Common myeloid progenitor, CD34-positive (primary cell): ENCODE data around the gene IL9R.
A peak's percentile ranks its signal among the peaks of the same experiment; 100 is the strongest.
"Not testable (repeated sequence)": the region's sequence is repeated elsewhere in the genome, so short reads cannot be mapped to it uniquely, and the experiment has no call there.

ENCODE experiments used
- CTCF ChIA-PET: fragments of 350-600 bp; sonication (Branson Sonifier 250); formaldehyde crosslinking; loops from one replicate; lab custom pipeline; 2021; ENCODE audit warnings: antibody characterized with exemption; lab: Charles Lee
- POLR2A ChIA-PET: fragments of 350-600 bp; sonication (Branson Sonifier 250); formaldehyde crosslinking; loops from one replicate; lab custom pipeline; 2021; ENCODE audit warnings: antibody characterized with exemption; lab: Charles Lee
- DNase-seq, 3 donors: peaks; one replicate each; pipeline versions ENCODE4 v3.0.0 to v3.0.0-alpha.2; 2013
- H3K27ac ChIP-seq, 2 experiments: 1 replicate in 1 of 2; 2 replicates in 1 of 2; pipeline ENCODE4 v1.7.0; 2013; ENCODE audit warnings: inconsistent platforms in 2 of 2, low read length in 2 of 2, mild to moderate bottlenecking in 2 of 2, low read depth in 1 of 2, moderate library complexity in 1 of 2; ENCODE audit not compliant: severe bottlenecking in 2 of 2, insufficient read depth in 1 of 2, poor library complexity in 1 of 2
- H3K27me3 ChIP-seq, 5 experiments: replicated peaks in 2 of 5; 1 replicate in 3 of 5; 2 replicates in 2 of 5; pipeline versions ENCODE4 v1.6.1 to v1.7.0; 2013; ENCODE audit warnings: low read length in 4 of 5, mild to moderate bottlenecking in 2 of 5, moderate library complexity in 2 of 5, inconsistent platforms in 1 of 5; ENCODE audit not compliant: insufficient read depth in 5 of 5, control insufficient read depth in 4 of 5
- H3K36me3 ChIP-seq, 4 experiments: 1 replicate in 2 of 4; 2 replicates in 2 of 4; pipeline versions ENCODE4 v1.6.1 to v1.7.0; 2013; ENCODE audit warnings: low read length in 3 of 4, control low read depth in 1 of 4, mild to moderate bottlenecking in 1 of 4; ENCODE audit not compliant: control insufficient read depth in 4 of 4, insufficient read depth in 4 of 4
- H3K4me1 ChIP-seq, 4 experiments: 1 replicate in 3 of 4; 2 replicates in 1 of 4; pipeline versions ENCODE4 v1.6.1 to v1.7.1; 2013; ENCODE audit warnings: low read length in 3 of 4, mild to moderate bottlenecking in 3 of 4, control low read depth in 1 of 4, inconsistent platforms in 1 of 4, moderate library complexity in 1 of 4; ENCODE audit not compliant: control insufficient read depth in 4 of 4, insufficient read depth in 4 of 4; ENCODE audit errors: control extremely low read depth in 1 of 4
- H3K4me3 ChIP-seq, 7 experiments: 1 replicate in 4 of 7; 2 replicates in 3 of 7; pipeline versions ENCODE4 v1.5.1 to v1.7.0; 2013; ENCODE audit warnings: mild to moderate bottlenecking in 7 of 7, low read length in 6 of 7, moderate library complexity in 6 of 7, inconsistent platforms in 2 of 7, low read depth in 2 of 7, control low read depth in 1 of 7; ENCODE audit not compliant: insufficient read depth in 4 of 7, control insufficient read depth in 1 of 7; ENCODE audit errors: extremely low read depth in 1 of 7
- H3K9me3 ChIP-seq, 5 experiments: 1 replicate in 4 of 5; 2 replicates in 1 of 5; pipeline versions ENCODE4 v1.6.1 to v1.7.1; 2013; ENCODE audit warnings: low read length in 4 of 5, mild to moderate bottlenecking in 2 of 5, inconsistent platforms in 1 of 5, low read depth in 1 of 5, moderate library complexity in 1 of 5; ENCODE audit not compliant: control insufficient read depth in 4 of 5, insufficient read depth in 2 of 5; ENCODE audit errors: control extremely low read depth in 1 of 5
- WGBS: methylation state at CpG from one replicate; pipeline ENCODE4 v1.1.5; 2013; ENCODE audit not compliant: insufficient coverage; 5-methylcytosine and 5-hydroxymethylcytosine counted together

The IL9R gene

DNA sequence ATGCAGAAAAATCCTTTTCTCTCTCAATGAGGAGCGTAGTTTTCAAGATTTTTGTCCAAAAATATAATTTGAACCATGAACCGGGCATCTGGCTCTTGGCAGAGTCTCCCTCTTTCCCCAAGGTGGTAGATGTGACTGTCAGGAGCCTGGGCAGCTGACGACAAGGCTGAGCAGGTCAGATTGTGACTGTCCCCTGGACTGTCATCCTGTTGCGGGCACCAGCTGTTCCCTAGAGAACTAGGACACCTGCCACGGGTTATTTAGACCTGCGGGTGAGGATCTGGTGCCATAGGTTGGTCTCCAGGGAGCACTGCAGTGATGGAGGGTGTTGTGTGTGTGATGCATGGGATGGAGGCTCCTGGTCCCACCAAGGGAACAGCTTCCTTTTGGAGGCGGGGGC lies 10.9 kb downstream of the IL9R start:
- H3K36me3 ChIP-seq, DNase-seq, POLR2A ChIA-PET, H3K9me3 ChIP-seq, CTCF ChIA-PET, H3K27ac ChIP-seq, H3K4me3 ChIP-seq, H3K27me3 ChIP-seq: not testable (repeated sequence)
- H3K4me1 ChIP-seq: peaks cover 0 to 29% (median 15%) of the 10 kb centered on the region in 4 experiments
- 100% methylated on average over 2 of the region's 7 CpGs for WGBS

DNA sequence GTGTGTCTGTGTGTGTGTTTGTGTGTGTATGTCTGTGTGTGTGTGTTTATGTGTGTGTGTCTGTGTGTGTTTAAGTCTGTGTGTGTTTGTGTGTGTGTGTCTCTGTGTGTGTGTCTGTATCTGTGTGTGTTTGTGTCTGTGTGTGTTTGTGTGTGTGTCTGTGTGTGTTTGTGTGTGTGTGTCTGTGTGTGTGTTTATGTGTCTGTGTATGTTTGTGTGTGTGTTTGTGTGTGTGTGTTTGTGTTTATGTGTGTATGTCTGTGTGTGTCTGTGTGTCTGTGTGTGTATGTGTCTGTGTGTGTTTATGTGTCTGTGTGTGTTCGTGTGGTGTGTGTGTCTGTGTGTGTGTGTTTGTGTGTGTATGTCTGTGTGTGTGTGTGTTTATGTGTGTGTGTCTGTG lies 11.4 kb downstream of the IL9R start:
- WGBS: no CpG with 5 or more reads among the region's 1 CpG
- H3K4me1 ChIP-seq: peaks cover 0 to 24% (median 9%) of the 10 kb centered on the region in 4 experiments
- no peaks in the 10 kb centered on the region for H3K9me3 ChIP-seq
- POLR2A ChIA-PET: no interaction called here
- no peaks in the 10 kb centered on the region for H3K36me3 ChIP-seq
- no peak overlapping the region for H3K4me3 ChIP-seq
- DNase-seq: peak in 2 of 3 donors; percentile 36 to 50
- no peak overlapping the region for H3K27ac ChIP-seq
- CTCF ChIA-PET: no interaction called here
- H3K27me3 ChIP-seq: no peaks in the 10 kb centered on the region

DNA sequence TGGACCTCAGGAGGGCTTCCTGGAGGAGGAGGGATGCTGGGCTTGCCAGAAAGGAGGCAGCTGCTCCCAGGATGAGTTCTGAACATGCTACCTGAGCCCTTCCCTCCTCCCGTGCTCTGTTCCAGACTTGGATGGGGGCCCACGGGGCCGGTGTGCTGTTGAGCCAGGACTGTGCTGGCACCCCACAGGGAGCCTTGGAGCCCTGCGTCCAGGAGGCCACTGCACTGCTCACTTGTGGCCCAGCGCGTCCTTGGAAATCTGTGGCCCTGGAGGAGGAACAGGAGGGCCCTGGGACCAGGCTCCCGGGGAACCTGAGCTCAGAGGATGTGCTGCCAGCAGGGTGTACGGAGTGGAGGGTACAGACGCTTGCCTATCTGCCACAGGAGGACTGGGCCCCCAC lies 12.2 kb downstream of the IL9R start:
- no CpG with 5 or more reads among the region's 9 CpGs for WGBS
- POLR2A ChIA-PET, H3K27me3 ChIP-seq, H3K9me3 ChIP-seq, CTCF ChIA-PET, H3K27ac ChIP-seq, H3K4me3 ChIP-seq, H3K36me3 ChIP-seq, DNase-seq: not testable (repeated sequence)
- peaks cover 0 to 16% (median 2%) of the 10 kb centered on the region in 4 experiments for H3K4me1 ChIP-seq

DNA sequence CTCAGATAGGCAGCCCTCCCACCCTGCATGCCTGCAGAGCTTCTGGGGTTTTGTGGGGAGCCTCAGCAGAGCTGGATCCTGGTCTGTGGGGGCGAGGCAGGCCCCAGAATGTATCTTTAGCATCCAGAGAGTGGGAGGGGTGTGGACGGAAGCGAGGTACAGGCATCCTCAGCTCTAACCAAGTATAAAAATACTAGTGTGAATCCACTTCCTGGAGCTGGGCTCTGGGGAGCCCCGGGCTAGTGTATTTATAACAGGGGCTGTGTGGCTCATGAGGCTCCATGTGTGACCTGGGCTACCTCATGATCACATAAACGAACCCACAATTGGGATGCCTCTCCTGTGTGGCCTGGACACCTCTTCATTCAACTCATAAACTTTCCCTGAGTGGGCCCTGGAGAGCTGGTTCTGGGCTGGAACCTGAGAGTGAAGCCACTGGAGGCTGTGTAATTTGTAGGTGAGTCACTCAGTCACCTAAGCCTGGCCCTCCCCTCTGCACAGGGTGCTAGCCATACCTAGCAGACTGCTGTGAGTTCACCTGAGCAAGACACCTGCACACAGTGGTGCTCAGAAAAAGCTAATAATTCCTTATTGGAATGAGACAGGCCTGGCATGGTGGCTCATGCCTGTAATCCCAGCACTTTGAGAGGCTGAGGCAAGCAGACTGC lies 15.9 kb downstream of the IL9R start:
- no CpG with 5 or more reads among the region's 5 CpGs for WGBS
- POLR2A ChIA-PET, H3K36me3 ChIP-seq, H3K27me3 ChIP-seq, DNase-seq, H3K4me1 ChIP-seq, CTCF ChIA-PET, H3K9me3 ChIP-seq, H3K4me3 ChIP-seq, H3K27ac ChIP-seq: not testable (repeated sequence)

DNA sequence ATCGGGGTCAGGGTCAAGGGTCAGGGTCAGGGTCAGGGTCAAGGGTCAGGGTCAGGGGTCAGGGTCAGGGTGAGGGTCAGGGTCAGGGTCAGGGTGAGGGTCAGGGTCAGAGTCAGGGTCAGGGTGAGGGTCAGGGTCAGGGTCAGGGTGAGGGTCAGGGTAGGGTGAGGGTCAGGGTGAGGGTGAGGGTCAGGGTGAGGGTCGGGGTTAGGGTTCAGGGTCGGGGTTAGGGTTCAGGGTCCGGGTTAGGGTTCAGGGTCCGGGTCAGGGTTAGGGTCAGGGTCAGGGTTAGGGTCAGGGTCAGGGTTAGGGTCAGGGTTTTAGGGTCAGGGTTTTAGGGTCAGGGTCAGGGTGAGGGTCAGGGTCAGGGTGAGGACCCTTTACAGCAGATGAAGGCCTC lies 22.4 kb downstream of the IL9R start:
- no CpG with 5 or more reads among the region's 5 CpGs for WGBS
- H3K36me3 ChIP-seq, H3K9me3 ChIP-seq, CTCF ChIA-PET, POLR2A ChIA-PET, H3K4me1 ChIP-seq, H3K4me3 ChIP-seq, H3K27me3 ChIP-seq, H3K27ac ChIP-seq, DNase-seq: not testable (repeated sequence)

DNA sequence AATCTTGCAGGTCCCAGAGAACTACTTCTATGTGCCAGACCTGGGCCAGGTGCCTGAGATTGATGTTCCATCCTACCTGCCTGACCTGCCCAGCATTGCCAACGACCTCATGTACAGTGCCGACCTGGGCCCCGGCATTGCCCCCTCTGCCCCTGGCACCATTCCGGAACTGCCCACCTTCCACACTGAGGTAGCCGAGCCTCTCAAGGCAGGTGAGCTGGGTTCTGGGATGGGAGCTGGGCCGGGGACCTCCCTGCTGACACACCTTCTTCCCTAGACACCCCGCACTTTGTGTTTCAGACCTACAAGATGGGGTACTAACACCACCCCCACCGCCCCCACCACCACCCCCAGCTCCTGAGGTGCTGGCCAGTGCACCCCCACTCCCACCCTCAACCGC lies 25.5 kb downstream of the IL9R start:
- POLR2A ChIA-PET, DNase-seq, H3K4me3 ChIP-seq, H3K27ac ChIP-seq, H3K27me3 ChIP-seq, H3K9me3 ChIP-seq, CTCF ChIA-PET, H3K36me3 ChIP-seq: not testable (repeated sequence)
- WGBS: no CpG with 5 or more reads among the region's 9 CpGs
- H3K4me1 ChIP-seq: peaks cover 0 to 11% (median 0%) of the 10 kb centered on the region in 4 experiments

DNA sequence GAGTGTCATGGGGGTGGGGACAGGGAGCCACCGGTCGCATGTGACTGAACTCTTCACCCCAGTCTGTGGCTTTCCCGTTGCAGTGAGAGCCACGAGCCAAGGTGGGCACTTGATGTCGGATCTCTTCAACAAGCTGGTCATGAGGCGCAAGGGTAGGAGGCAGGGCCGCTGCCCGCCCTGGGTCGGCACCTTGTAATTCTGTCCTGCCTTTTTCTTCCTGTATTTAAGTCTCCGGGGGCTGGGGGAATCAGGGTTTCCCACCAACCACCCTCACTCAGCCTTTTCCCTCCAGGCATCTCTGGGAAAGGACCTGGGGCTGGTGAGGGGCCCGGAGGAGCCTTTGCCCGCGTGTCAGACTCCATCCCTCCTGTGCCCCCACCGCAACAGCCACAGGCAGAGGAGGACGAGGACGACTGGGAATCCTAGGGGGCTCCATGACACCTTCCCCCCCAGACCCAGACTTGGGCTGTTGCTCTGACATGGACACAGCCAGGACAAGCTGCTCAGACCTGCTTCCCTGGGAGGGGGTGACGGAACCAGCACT lies 27.5 kb downstream of the IL9R start:
- peaks cover 0 to 11% (median 0%) of the 10 kb centered on the region in 4 experiments for H3K4me1 ChIP-seq
- H3K9me3 ChIP-seq, H3K36me3 ChIP-seq, POLR2A ChIA-PET, H3K4me3 ChIP-seq, H3K27me3 ChIP-seq, CTCF ChIA-PET, H3K27ac ChIP-seq: not testable (repeated sequence)
- WGBS: 77% methylated on average over 7 of the region's 17 CpGs
- DNase-seq: peak in 1 of 3 donors; percentile 3
